GM18517 (cell line): ENCODE results near the gene AMBP.
"Not testable (repeated sequence)": the region's sequence is repeated elsewhere in the genome, so short reads cannot be mapped to it uniquely, and the experiment has no call there.

Experiments
- ATAC-seq: cut with Tn5 transposase; IDR thresholded peaks from one replicate; pipeline ENCODE4 v1.9.1; 2021; ENCODE audit warnings: mild to moderate bottlenecking, moderate library complexity; ENCODE audit not compliant: unreplicated experiment

The AMBP gene

DNA sequence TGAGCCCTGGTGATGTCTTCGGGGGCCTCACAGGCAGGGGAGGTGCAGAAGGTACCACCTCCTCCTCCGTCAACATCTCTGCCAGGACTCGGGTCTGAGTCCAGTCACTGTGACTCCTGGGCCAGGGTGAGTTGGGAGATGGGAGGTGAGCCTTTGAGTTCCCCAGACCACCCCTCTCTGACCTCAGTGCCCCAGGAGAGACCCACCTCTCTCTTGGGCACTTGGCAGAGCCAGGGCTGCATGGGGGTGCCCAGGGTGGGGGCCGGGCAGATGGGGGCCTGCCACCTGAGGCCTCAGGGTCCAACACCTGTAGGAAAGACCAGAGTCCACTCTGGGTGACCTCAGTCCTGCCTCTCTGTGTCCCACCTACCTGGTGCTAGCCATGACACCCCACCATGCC lies 14.2 kb upstream of the AMBP start:
- no peak for ATAC-seq

DNA sequence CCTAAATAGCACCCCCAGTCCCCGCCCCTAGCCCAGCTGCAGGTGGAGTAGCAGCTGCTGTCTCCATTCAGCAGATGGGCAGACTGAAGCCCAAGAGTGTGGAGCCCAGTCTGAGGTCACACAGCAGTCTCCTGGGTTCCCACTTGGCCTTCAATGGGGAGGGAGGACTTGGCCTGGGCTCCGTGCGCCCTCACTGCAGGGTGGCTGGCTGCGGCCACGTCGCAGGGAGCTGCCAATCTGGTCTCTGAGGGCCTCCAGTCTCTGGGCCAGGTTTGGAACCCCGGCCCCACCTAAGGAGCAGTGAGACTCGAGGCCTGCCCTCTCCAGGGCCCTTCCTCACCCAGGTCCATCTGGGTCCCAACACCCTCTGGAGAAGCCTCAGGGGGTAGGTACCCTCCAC lies 13.6 kb upstream of the AMBP start:
- no peak for ATAC-seq

DNA sequence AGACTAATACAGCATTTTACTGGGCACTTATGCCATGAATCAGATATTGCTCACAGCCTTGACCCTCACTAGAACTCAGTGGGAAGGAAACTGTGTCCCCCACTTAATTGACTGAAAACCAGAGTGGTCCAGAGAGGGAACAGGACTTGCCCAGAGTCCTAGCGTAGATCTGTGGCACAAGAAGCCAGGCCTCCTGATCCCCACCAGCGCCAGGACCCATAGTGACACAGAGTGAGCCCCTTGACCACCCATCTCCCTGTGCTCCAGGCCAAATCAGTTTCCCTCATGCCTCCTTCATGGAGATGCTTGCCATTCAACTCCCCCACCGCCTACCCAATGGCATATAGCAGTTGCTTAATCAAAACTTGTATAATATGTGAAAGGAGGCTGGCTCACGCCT lies 12.7 kb upstream of the AMBP start:
- no peak for ATAC-seq

DNA sequence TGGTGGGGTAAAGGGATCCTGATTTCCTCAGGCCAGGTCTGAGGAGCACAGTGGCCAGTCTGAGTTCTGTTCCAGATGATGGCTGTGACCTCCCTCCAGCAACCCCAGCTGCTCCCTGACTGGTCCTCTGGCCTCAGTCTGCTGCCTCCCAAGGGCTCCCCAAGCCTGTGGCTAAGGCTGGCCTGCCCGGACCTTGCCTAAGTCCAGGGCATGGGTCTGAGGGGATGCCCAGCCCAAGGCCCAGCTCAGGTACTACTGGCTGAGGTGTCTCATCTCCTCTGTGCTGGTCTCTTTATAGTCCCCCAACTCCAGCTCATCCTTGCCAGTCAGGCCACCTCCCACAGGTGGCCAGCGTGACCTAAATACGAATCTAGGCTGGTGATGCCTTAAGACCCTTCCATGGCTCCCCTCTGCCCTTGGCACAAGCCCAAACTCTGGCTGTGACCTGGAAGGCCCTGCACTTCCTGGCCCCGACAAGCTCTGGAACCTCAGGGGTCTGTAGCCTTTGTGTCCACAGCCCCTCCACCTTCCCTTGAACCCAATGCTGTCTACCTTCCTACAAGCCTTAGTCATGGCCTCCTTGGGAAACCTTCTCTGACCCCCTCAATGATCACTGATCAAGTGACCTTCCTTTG lies 11.2 kb upstream of the AMBP start:
- ATAC-seq, result no peak

DNA sequence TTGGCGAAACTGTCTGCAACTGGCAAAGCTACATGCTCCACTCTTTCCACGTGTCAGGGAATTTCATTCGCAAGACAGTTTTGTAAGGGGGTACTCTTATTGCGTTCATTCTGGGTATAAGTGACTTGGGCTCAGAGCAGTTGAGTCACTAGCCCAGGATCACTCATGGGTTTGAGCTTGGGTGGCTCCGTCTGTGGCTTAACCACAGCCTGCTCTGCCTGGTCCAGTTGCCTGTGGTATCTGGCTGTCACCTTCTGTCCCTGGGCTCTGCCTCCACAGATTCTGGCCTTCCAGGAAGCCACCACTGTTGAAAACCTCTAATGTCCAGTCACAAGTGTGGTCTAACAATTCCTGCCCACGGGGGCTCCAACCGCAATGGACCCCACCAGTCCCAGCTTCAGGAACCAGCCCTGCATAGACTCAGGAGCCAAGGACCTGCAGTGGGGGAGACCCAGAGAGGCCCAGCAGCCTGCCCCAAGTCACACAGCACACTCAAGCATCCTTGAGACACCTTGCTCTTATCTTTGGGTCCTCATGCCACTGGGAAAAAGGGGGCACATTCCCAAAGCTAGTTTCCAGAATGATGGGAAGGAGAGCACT lies 10.6 kb upstream of the AMBP start:
- no peak for ATAC-seq

DNA sequence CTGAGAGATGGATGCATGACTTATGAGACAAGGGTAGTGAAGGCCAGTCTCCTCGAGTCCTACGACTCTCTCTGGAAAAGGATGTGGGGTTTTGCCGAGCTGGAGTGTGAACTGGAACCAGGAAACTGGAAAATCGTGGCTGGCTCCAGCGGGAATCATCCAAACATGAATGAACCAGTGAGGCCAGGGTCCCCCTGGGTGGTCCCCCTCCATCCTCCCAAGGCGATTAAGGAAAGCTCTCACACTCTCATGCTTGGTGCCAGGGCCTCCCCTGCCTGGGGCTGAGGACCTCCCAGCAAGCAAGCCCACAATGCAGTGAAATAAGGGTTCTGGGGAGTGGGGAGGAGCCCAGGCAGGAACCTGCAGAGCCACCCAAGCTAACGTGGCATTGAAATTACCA lies 9.6 kb upstream of the AMBP start:
- ATAC-seq, result no peak

DNA sequence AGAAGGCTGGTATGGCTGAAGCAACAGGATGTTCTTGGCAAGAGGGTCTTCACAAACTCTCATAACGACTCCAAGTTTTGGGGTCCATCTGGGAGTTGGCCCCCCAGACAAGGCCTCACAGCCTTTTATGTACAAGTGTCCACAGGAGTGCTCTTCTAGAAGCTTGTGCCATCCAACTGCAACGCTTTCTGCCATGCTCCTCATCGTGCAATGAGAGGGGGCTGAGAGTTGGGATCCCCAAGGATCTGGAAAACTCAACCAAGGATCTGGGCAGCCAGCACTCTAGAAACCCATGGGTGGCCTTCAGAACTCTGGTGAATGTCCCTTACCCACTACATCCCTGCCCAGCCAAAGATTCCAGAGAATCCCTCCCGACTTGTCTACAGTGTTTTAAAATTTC lies 8.5 kb upstream of the AMBP start:
- ATAC-seq, result no peak

DNA sequence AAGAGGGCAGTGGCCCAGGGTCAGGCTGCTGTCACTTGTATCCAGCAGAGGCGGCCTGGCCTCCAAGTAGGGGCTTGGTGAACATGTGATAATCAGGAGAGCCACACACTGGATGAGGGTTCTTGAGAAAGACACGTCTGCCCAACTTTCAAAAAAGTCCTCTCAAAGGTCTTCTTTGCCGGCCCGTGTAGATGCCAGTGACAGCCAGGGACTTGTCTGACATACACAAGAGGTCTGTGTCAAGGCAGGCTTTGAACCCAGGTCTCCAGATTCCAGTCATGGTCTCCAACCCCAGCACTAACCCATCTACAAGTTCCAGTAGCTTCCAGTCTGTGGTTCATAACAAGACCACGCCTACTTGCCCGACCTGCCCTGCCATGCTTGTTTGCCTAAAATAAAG lies 7.9 kb upstream of the AMBP start:
- ATAC-seq, result no peak

DNA sequence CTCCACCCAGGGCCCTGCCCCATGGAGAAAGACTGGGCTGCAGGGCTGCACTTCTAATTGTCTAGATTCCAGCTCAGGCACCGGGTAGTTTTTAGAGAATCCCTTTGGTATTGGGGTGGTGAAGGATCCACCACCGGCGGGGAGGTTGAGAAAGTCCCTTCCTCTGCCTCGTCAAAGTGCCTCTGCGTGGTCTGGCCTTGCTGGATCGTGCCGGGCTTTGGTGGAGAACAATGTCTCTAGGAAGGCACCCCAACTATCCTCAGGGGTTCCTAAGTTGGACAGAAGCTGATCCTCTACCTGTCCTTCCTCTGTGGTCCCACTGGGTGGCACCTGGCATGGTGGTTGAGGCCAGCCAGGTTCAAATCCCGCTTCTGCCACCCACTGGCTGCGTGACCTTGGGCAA lies 7.3 kb upstream of the AMBP start:
- no peak for ATAC-seq

DNA sequence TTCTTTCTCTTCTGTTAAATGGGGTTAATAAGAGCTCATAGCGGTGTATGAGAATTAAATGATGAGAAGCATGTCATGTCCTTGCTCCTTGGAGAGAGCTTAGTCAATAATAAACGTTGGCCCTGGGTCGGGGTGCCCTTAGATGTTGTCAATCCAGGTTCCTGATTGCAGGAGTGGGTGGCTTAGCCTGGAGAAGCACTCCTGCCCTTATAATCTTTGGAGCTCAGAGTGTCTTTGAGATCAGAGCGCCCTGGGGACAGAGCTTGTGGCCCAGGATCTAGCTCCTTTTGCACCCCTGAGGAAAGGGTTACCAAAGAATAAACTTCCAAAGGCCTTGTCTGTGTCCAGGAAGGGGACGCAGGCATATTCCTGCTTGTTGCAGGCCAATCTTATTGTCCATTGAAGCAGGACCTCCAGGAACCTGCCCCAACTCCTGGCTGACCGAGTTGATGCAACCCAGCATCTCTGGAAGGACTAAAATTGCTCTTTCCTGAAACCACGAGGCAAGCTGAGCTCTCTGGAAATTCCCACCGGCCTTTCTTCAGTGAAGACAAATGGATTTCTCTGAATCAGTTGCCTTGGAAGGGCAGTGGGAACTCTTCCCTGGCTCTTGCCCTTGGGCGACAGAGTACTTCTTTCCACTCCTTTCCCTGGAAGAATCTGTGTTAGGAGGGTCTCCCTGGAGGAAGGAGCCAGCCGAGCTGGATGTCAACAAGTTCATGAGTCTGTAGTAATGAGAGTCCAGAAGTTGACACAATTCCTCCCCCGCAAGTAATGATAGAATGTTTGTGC lies 6.4 kb upstream of the AMBP start:
- ATAC-seq, result no peak

DNA sequence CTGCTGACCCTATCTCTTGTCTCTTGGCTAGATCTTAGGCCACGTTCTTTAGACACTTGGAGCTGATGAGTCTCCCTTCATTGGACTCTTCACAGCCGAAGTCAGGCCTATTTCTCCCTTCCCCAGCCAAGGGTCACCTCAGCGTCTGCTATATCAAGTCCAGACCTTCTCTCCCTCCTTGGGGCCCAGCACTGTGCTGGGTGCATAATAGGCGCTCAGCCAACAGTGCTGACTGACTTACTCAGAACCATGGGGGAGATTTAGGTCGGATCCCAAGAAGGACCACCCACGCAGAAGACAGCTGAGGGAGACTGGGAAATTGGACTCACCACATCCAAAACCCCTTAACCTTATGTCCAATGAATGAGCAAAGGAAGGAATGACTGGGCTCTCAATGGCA lies 5.6 kb upstream of the AMBP start:
- ATAC-seq, result no peak

DNA sequence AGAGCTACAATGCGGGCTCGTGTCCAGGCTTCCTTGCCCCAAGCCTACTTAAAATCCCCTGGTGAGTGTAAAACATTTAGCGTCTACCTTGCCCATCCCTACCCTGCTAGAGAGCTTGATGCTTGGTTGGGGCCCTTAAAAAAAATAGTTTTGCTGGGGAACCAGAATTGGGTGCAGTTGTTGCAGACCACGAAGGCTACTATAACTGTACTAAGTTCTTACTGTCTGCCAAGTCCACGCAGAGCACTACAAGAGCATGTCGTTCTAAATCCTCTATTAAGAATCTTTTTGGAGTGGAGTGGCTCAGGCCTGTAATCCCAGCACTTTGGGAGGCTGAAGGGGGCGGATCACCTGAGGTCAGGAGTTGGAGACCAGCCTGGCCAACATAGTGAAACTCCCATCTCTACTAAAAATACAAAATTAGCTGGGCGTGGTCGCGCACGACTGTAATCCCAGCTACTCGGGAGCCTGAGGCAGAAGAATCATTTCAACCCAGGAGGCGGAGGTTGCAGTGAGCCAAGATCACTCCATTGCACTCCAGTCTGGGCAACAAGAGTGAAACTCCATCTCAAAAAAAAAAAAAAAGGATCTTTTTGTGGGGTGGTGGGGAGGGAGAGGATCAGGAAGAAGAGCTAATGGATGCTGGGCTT lies 4.8 kb upstream of the AMBP start:
- not testable (repeated sequence) for ATAC-seq

DNA sequence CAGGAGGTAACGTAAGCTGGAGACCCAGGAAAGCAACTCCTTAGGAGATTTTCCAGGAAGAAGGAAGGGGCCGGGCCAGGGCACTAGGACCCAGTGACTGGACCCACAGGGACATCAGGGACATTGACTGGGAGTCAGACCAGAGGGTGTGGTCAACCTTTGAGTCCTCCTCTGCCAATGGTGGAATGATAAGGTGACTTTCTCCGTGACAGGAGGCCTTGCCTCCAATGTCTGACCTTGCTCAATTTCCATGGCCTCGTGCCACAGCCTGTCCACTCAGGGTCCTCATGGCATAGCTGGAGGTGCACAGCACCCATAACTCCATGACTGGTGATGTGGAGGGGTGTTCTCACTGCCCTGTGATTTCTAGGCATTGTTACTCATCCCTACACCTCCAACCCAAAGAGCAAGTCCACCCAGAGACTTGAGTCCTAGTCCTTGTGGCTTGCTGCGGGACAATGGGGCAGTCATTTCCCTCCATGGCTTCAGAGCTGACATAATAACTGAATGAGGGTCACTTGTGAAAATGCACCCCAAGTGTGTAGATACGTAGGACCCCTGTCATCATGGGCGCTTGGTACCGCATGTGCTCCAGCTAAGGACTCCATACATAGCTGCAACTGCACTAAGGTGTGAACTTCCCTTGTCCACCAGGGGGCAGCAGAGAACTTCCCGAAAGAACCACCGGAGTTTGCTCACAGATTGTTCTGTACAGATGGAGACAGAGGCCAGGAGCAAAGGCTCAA lies 4.1 kb upstream of the AMBP start:
- peak; percentile 69 for ATAC-seq

DNA sequence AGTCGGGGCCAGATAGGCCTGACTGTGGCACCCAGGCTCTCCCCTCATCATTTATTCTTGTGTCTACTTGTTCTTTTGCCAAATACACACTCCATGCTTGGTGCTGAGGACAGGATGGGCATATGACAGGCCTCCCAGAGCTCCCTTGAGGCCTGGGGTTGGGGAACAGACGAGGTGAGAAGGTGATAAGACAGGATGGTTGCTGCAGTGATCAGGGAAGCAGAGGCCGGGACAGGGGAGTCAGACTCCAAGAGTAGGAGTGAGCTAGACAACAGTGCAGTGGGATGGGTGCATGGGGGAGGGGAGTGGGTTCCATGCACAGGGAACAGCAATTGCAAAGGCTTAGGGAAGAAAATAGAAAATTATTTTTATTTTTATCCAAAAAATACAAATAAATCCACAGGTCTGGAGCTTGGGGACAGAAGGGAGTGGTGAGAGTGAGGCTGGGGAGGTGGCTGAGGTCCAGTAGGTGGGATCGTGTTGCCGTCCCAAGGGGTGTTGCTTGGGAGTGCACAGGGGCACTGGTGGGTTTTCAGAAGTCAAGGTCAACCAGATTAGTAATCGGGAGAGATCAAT lies 3.4 kb upstream of the AMBP start:
- ATAC-seq, result no peak

DNA sequence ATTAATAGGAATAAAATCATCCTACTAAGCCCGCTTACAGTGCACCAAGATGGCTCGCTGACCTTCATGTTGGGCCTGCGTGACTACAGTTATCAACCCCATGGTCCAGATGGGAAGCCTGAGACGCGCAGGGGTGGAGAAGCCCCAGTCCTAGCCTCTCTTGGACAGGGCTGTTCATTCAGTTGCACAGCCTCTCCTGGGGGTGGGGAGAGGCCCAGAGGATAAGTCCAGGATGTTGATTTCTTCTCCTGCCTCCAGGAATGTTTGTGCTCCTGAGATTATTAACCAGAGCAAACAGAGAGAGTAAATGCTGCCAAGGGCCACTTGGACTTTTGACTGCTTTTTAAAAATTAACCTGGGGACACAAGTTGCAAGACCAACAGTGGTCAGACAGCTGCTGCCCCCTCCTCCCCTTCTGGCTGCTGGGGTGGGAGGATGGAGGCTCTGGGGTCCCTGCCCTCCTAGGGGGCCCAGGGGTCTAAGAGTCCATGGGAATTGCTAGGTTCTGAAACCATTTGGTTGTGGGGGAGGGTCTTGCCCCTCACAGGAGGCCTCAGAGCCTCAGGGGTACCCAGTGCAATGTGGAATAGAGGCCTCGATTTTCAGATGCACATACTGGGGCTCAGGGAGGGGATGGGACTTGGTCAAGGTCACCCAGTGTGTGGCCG lies 2.8 kb upstream of the AMBP start:
- ATAC-seq, result no peak

DNA sequence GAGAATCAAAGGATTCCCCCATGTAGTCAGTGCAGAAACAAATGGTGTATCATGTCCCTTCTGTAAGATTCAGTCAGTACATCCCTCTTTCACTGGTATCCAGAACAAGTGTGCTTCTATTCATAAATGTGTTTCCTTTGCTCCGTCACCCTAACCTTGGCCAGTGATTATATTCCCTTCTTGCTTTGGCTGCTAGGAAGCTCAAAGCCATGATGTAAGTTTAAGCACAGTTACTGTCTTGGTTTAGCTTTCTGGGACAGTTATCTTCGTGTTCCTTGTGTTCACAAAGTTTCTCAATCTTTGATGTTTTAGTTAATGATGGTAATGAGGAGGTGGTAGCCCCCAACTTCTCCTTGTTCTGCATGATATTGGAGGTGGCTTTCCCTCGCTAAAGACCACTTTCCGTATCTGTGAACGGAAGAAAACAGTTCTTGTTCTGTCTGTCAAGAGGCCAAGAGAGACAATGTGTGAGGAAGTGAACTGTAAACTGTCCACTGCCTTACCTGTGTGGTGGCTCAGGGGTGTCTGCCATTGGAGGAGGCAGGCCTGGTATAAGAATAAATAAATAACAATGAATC lies 2.2 kb upstream of the AMBP start:
- no peak for ATAC-seq

DNA sequence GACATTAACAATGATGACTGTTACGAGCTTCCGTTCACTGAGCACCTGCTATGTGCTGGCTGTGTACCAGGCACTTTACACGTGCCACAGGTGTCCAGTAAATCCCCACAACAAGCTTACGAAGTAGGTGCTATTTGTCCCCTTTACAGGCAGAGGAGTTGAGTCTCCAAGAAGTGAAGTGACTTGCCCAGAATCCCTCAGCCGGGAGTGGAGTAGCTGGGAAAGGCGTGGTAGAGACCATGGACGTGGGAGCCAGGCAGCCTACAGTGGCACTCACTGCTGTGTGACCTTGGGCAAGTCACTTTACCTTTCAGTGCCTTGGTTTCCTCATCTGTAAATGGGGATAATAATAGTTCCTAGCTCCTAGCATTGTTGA lies 669 bp upstream of the AMBP start:
- ATAC-seq, result no peak

DNA sequence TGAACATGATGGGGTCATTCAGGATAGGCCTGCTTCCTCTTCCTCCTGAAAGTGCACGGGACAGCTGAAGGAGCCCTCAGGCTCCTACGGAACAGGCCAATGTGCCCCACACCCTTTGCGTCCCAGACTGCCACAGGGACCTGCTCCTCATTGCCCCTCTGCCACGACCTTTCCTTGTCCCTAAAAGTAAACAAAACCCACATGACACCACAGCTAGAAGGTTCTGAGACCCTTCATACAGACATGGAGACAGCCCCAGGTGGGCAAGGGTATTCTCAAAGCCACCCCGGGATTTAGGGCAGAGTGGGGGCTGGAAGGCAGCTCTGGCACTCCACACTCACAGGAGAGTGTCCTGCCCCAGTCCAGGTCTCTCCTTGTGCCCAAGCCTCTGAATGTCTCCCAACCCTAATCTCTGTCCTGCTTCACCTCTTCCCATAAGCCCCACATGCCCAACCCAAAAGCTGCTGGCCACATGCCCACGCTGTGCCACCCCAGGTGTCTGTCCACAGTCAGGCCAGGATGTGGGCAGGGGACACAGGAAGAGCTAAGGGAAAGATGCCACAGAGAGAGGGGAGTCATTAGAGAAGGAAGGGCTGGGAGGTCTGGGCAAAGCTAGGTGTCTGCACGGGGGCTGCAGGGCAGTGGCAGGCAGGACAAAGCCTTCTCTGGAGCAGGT lies 800 bp downstream of the AMBP start:
- no peak for ATAC-seq
